Transverse colon (tissue), 4 donors: ENCODE data around the gene GM2A. TPM values are rescaled to one million over a fixed set of nuclear protein-coding genes. Genes with fewer than 3 reads are reported as not detected.
"Not testable (repeated sequence)": the region's sequence is repeated elsewhere in the genome, so short reads cannot be mapped to it uniquely, and the experiment has no call there.

Source experiments
- DNase-seq: peaks from one replicate; pipeline ENCODE4 v3.0.0-alpha.2; 2019
- H3K27ac ChIP-seq, 4 donors: fragments of 200-600 bp; sonication (generic); 2 replicates each; pipeline ENCODE4 v1.5.1; 2016 to 2018; ENCODE audit warnings: inconsistent platforms in 4 of 4
- H3K27me3 ChIP-seq: fragments of 200-600 bp; sonication (generic); 2 replicates; pipeline ENCODE4 v1.5.1; 2017; ENCODE audit warnings: inconsistent platforms
- H3K36me3 ChIP-seq, 4 donors: fragments of 200-600 bp; sonication (generic); 2 replicates each; pipeline ENCODE4 v1.5.1; 2017 to 2019; ENCODE audit warnings: inconsistent platforms in 4 of 4
- H3K4me1 ChIP-seq, 4 donors: fragments of 200-600 bp; sonication (generic); 2 replicates each; pipeline ENCODE4 v1.5.1; 2017 to 2020; ENCODE audit warnings: inconsistent platforms in 4 of 4
- H3K4me3 ChIP-seq, 4 donors: fragments of 200-600 bp; sonication (generic); 1 replicate in 1 of 4; 2 replicates in 3 of 4; pipeline versions ENCODE4 v1.5.1 to v1.6.1; 2017 to 2019; ENCODE audit warnings: inconsistent platforms in 4 of 4
- H3K9me3 ChIP-seq, 2 donors: fragments of 200-600 bp; sonication (generic); 2 replicates each; pipeline ENCODE4 v1.5.1; 2017 to 2019; ENCODE audit warnings: inconsistent platforms in 2 of 2
- CTCF ChIP-seq, 5 experiments: fragments of 200-600 bp in 3 of 5; fragments of 450-650 bp in 2 of 5; sonication (generic) in 3 of 5; IDR thresholded peaks; 1 replicate in 2 of 5; 2 replicates in 3 of 5; pipeline ENCODE4 v1.5.1; 2016 to 2017; ENCODE audit warnings: antibody characterized with exemption in 5 of 5, inconsistent platforms in 3 of 5, mild to moderate bottlenecking in 2 of 5, moderate library complexity in 1 of 5
- EP300 ChIP-seq: sonication (generic); formaldehyde crosslinking; IDR thresholded peaks from one replicate; pipeline ENCODE4 v1.6.1; 2017; ENCODE audit warnings: antibody characterized with exemption, low read depth
- POLR2A ChIP-seq: fragments of 450-650 bp; IDR thresholded peaks from one replicate; pipeline ENCODE4 v1.6.1; 2016; ENCODE audit warnings: antibody characterized with exemption, mild to moderate bottlenecking, moderate library complexity
- POLR2AphosphoS5 ChIP-seq, 3 donors: sonication (generic); formaldehyde crosslinking; IDR thresholded peaks; one replicate each; pipeline ENCODE4 v1.6.1; 2016; ENCODE audit warnings: antibody characterized with exemption in 3 of 3
- WGBS, 2 donors: methylation state at CpG; one replicate each; pipeline ENCODE4 v1.1.5; 2018; ENCODE audit warnings: low coverage in 1 of 2; 5-methylcytosine and 5-hydroxymethylcytosine counted together
- in situ Hi-C, 4 donors: fragments of 200-750 bp; cut with MboI; loops; one replicate each; pipeline versions ENCODE4 v1.15.0 to v1.15.1; 2017; ENCODE audit warnings: low sequenced_read_pairs in 3 of 4, low pct_ligation_motif_present in 1 of 4, low pct_unique_long_range_greater_than_20kb in 1 of 4
- intact Hi-C: fragments of 100-400 bp; cut with DNase I; formaldehyde crosslinking; loops from one replicate; pipeline ENCODE4 v1.15.1; 2023; ENCODE audit warnings: low total_unique reads
- total RNA-seq, 4 donors: library from RNA; depleted of rRNA; stranded (reverse); fragments of >200 nt; gene quantifications; one replicate each; pipeline ENCODE4 v1.1.0, GENCODE V29; 2016

GM2A gene
- total RNA-seq, 4 donors from 2014 or later, result 5.6 to 19.5 (median 11.2) TPM

- 83 to 84% methylated on average over 5 to 8 of the region's 8 CpGs for WGBS, 2 donors
- intact Hi-C loops, result no loop called here
Measured at GRCh38 chr5:151233616-151234085, 19.3 kb upstream of the GM2A start.

DNA sequence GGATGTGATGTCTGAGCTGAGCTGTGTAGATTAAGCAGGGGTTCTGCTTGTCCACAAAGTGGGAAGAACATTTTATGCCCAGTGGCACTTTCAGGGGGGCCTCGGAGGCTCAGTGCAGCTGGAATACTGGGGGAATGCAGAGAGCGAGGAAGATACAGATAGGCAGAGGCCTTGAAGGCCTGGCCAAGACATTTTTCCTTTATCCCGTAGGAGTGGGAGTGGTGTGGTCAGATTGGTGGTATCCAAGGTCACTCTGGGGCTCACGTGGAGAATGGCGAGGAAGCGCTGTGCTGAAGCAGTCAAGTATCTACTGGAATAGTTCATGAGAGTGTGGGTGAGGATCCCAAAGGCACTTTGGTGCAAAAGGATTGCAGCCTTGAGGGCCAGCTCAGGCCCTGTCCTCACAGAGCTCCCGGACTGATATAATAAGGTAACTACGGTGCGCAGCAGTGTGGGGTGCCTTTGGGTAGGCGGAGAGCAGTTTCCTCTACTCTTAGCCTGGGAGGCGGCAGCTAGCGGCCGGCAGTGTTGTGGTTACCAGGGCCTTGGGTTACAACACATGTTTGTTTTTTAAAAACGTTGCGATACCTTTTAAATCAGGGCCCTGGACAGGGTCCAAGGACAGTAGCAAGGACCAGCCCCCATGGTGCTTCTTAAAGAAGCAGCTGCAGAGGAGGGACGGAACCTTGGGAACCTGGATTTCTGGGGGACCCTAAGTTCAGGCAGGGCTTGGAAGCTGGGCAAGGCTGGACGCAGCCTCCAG is 18.3 kb upstream of the GM2A start:
- H3K9me3 ChIP-seq, result no peaks in the 10 kb centered on the region
- DNase-seq, result peak; percentile 79
- peaks cover 7 to 15% (median 10%) of the 10 kb centered on the region in 4 donors for H3K4me1 ChIP-seq
- in situ Hi-C loops, result loop anchor here in 1 of 4 donors (5.0 kb wide), 1 partner anchor 102 kb away; no protein-coding TSS in a partner anchor
- TF ChIP-seq CTCF (IDR thresholded peaks at IDR 0.05), result no peak
- TF ChIP-seq POLR2AphosphoS5 (IDR thresholded peaks at IDR 0.05), result peak in 2 of 3 donors; percentile 27 to 63
- TF ChIP-seq POLR2A, result no peak
- no peak for TF ChIP-seq EP300
- H3K36me3 ChIP-seq, result no peaks in the 10 kb centered on the region
- H3K27ac ChIP-seq, result peak overlapping the region; percentile 65 to 86 (median 75)
- H3K4me3 ChIP-seq, result no peak overlapping the region
- intact Hi-C loops, result loop anchor here (5.0 kb wide), 1 partner anchor 107 kb away; no protein-coding TSS in a partner anchor
- WGBS, 2 donors, result 35% methylated on average over 17 of the region's 17 CpGs; no CpG with 5 or more reads in 1 of the 2 donors
- no peaks in the 10 kb centered on the region for H3K27me3 ChIP-seq

More at GRCh38 chr5:151233616-151234085, 19.3 kb upstream of the GM2A start:
- no peaks in the 10 kb centered on the region for H3K27me3 ChIP-seq
- peak; percentile 30 for DNase-seq
- H3K36me3 ChIP-seq, result no peaks in the 10 kb centered on the region
- H3K4me1 ChIP-seq, result peaks cover 7 to 15% (median 10%) of the 10 kb centered on the region in 4 donors
- H3K4me3 ChIP-seq, result no peak overlapping the region
- no peaks in the 10 kb centered on the region for H3K9me3 ChIP-seq
- in situ Hi-C loops, result loop anchor here in 1 of 4 donors (5.0 kb wide), 1 partner anchor 101 kb away; no protein-coding TSS in a partner anchor
- peak overlapping the region; percentile 65 to 86 (median 75) for H3K27ac ChIP-seq
- TF ChIP-seq POLR2A (no peak), CTCF (IDR thresholded peaks at IDR 0.05) (no peak), EP300 (no peak), POLR2AphosphoS5 (IDR thresholded peaks at IDR 0.05) (no peak)

- peak overlapping the region; percentile 65 to 86 (median 75) for H3K27ac ChIP-seq
- H3K4me1 ChIP-seq, result peaks cover 7 to 15% (median 10%) of the 10 kb centered on the region in 4 donors
- intact Hi-C loops, result loop anchor here (5.0 kb wide), 1 partner anchor 108 kb away; no protein-coding TSS in a partner anchor
- in situ Hi-C loops, H3K4me3 ChIP-seq, DNase-seq, H3K9me3 ChIP-seq, H3K36me3 ChIP-seq, H3K27me3 ChIP-seq: not testable (repeated sequence)
- 89% methylated on average over 6 of the region's 6 CpGs; no CpG with 5 or more reads in 1 of the 2 donors for WGBS, 2 donors
Measured at GRCh38 chr5:151235239-151235571, 17.8 kb upstream of the GM2A start.

DNA sequence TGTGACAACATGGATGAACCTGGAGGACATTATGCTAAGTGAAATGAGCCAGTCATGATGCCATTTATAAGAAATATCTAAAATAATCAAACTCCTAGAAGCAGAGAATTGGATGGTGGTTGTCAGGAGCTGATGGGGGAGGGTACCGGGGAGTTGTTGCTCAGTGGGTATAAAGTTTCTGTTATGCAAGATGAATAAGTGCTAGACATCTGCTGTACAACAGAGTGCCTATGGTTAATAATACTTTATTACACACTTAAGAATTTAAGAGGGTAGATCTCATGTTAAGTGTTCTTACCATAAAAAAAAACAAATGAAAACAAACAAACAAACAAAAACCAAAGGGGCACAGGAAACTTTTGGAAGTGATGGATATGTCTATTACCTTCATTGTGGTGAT is 16.1 kb upstream of the GM2A start:
- in situ Hi-C loops (no loop called here), intact Hi-C loops (loop anchor here (5.0 kb wide), 1 partner anchor 110 kb away; no protein-coding TSS in a partner anchor)
- Histone ChIP-seq H3K27ac (peak overlapping the region in 1 of 4 donors; percentile 85), H3K4me1 (peaks cover 7 to 15% (median 10%) of the 10 kb centered on the region in 4 donors), H3K27me3 (no peaks in the 10 kb centered on the region), H3K4me3 (no peak overlapping the region), H3K36me3 (no peaks in the 10 kb centered on the region), H3K9me3 (no peaks in the 10 kb centered on the region)
- DNase-seq, result no peak
- TF ChIP-seq EP300 (no peak), POLR2AphosphoS5 (IDR thresholded peaks at IDR 0.05) (no peak), CTCF (IDR thresholded peaks at IDR 0.05) (no peak), POLR2A (no peak)
- WGBS, 2 donors, result 100% methylated on average over 1 of the region's 1 CpG; no CpG with 5 or more reads in 1 of the 2 donors
